Germinal center (tissue), 1 donor: ENCODE data around the gene TCP11L2.
"Not testable (repeated sequence)": the region's sequence is repeated elsewhere in the genome, so short reads cannot be mapped to it uniquely, and the experiment has no call there.

ENCODE experiments used
- DNase-seq: peaks from one replicate; pipeline ENCODE4 v3.0.0; 2012; ENCODE audit warnings: mixed read lengths, low spot score

The TCP11L2 gene

DNA sequence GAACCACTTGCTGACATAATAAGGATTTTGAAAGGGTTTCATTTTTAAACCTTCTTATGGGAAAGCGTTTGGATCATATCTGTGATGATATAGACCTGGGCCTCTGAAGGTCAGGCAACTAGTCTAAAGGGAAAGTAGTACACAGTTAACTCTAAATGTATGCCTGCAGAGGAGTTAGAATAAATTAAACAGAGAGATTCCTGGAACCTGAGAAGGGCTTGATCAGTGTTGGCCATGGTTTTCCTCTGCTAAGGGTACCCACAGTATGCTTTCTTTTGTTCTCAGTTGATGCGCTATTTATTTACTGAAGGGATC is 40.6 kb downstream of the TCP11L2 start:
- DNase-seq, result no peak

DNA sequence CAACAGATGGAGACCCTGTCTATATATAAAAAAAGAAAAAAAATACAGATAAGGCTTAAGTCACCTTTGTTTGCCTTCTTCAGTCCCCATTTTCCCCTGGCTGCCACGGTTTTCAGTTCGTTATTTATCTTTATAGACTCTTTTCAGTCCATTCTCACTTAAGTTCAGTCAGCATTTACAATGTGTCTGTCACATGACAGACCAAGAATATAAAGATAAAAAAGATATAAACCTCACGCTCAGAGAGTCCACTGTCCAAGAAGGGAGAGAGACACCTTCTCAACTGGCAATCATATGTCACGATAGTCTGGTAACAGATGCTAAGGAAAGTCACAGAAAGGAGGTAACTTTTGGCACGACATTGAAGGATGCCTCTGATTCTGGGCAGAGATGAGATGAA is 41.6 kb downstream of the TCP11L2 start:
- no peak for DNase-seq

DNA sequence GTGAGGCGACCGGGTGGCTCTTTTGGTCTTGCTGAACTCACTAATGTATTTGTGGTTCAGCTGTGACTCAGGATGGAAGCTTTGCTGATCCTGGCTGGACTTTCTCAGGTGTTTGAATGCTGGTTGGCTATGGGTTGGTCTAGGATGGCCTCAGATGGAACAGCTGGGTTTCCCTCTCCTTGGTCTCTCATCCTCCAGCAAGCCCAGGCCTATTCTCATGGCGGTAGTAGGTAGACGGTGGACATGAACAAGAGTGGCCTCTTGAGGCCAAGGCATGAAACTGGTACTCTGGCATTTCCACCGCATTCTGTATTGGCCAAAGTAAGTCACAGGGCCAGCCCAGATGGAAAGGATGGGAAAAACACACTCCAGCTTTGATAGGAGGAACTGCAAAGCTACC is 43.2 kb downstream of the TCP11L2 start:
- DNase-seq, result no peak

DNA sequence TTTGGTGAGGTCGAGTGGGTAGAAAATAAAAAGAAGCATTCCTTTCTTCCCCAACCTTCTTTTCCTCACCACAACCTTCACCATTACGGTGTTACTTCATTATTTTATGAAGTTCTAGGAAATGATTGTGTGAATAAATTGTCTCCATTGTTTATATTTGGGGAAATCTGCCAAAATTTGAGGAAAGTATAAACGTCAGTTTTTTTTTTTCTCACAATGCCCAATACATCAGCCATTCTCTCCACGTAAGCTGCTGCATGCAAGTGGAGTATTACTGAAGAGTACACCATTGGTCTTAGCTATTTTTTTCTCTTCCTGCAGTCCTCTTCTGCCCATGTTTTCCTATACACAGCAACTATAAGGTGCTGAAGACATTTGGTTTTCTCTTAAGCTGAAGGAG is 45.9 kb downstream of the TCP11L2 start:
- DNase-seq, result no peak

DNA sequence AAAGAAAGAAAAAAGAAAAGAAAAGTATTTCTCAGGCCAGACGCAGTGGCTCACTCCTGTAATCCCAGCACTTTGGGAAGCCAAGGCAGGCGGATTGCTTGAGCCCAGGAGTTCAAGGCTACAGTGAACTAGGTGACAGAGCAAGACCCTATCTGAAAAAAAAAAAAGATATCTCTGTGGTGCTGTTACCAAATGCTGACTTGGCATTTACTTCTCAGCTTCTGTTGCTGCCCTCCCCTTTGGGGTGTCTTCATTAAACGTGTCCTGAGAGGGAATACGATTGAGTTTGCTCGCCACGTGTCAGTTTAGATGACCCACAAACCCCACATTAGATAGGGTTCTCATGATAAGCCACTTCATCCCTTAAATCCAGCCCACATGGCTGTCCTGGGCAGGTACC is 50.6 kb downstream of the TCP11L2 start:
- DNase-seq, result no peak

DNA sequence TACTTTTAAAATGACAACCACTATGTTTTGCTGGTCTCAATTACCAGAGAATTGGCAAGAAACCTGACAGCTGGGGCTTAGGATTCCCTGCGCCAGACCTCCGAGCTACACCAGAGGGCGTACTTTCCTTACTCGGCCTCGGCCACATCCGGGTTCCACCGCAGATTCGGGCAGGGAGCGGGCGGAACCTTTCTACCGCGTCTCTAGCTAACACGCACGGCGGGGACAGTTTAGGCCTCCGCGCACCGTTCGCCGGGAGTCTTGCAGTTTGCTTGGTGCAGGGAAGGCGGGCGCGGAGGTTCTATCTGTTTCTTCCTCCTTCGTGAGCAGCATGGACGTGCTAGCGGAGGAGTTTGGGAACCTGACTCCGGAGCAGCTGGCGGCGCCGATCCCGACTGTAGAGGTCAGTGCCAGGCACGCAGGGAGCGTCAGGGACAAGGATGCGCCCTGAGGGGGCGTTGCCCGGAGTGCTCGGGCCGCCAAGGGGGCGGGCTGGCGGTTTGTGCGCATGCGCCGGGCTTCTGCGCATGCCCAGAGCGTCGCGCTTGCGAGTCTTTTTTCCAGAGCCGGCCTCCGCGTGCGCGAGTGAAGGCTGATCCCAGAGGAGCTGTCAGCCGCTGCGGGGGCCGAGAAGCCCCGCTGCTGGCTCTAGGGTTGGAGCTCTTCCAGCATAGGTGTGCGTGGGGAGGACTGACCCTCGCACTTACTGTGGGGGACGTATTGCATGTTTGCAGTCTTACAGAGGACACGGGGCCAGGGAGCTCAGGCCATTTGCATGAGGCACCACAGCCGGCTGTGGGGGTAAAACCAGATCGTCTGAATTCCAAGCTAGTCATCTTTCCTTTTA is 55.2 kb downstream of the TCP11L2 start, which contains the start of gene POLR3B:
Gene POLR3B, plus strand, starts transcription at position 200 of the 847 bp plus-strand sequence. Its CDS starts 132 bp downstream, at position 332.
- DNase-seq, result peak; percentile 95

DNA sequence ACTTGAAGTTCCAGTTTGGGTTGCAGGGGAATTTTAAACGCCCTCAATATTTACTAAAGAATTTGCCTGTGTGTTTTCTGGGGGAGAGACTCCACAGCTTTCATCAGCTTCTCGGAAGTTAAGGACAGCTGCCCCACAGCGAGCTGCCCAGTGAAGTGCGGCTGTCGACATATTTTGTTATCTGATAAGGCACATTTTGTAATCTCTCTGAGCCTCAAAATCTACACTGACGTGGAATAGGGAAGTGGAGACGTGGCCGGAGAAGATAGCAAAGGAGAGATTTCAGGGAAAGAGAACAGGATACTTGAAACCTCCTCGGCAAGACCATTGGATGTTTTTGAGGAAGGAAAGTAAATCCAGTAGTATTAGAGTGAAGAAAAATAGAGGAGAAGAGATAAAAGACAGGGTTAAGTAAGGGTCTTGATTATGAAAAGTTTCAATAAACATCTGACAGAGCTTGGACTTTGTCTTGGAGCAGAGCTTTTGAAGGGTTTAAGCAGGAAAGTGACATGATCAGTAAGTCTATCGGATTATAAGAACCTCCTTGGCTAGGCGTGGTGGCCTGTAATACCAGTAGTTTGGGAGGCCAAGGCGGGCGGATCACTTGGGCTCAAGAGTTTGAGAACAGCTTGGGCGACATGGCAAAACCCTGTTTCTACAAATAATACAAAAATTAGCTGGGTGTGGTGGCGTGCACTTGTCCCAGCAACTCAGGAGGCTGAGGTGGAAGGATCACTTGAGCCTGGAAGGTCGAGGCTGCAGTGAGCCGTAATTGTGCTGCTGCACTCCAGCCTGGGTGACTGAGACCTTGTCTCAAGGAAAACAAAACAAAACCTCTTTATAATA is 56.1 kb downstream of the TCP11L2 start:
- DNase-seq, result no peak

DNA sequence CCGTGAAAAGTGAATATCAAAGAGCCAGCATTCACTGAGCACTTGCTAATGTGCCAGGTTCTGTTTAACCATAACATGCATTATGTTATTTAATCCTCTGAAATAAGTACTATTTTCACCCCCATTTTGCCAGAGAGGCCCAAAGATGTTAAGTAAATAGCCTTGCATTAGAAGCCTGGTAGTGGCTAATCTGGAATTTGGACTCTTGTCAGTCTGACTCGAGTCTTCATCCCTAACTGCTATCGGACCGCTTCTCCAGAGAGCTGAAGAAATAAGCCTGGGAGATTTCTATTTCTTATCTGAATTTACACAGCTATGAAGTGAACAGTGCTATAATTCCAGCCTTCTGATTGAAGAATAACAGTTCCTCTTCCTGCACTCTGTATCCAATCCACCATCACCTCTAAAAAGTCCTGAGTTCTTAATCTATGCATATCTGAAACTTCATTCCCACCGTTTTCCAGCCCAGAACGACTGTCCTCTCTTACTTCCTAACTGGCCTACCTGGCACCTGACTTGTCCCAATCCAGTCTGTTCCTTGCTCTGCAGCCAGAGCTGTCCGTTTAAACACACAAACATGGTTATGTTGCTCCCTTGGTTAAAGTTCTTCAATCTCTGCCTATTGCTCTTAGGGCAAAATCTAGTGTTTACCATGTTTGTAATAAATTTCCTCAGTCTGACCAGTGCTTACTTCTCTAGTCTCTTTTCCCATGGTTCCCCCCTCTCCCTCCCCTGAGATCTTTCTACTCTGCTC is 57.3 kb downstream of the TCP11L2 start:
- no peak for DNase-seq

DNA sequence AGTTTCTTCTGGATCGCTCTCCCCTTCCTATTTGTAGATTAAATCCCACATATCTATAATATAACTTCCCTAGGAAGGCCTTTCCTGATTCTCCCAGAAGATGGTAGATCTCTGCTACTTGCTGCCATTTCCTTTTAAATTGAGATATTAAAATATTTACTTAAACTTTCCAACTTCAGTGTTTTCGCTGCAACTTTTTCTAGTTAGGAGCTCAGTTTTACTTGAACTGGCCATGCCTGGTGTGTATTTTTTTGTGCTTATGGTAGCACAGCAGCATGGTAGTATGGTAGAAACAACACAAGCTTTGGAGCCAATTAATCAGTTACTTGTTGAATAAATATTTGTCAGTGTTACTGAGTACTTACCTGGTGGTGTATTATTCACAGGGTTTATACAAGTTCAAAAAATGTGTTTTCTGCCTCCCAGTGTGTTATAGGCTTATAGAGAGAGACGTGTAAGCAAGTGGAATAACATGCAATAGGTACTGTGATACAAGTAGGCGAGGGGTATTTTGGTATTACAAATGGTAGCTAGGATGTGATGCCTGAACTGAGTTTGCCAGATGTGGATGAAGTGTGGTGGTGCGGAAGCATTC is 58.0 kb downstream of the TCP11L2 start:
- no peak for DNase-seq

DNA sequence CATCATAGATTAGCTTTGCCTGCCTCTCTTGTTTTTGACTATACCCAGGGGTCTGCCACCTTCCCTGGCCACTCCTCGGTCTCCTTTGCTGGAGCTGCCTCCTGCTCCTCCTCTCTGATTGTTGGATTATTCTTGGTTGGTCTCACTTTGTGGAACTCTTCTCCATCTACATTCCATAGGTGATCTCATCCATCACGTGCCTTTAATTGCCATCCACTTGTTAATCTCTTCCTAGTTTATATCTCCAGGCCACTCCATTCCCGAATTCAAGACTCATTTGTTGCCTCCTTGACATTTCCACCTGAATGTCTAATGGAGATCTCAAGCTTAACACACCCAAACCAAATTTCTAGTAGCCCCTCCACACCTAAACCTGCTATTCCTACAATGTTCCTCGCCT is 60.4 kb downstream of the TCP11L2 start:
- no peak for DNase-seq

DNA sequence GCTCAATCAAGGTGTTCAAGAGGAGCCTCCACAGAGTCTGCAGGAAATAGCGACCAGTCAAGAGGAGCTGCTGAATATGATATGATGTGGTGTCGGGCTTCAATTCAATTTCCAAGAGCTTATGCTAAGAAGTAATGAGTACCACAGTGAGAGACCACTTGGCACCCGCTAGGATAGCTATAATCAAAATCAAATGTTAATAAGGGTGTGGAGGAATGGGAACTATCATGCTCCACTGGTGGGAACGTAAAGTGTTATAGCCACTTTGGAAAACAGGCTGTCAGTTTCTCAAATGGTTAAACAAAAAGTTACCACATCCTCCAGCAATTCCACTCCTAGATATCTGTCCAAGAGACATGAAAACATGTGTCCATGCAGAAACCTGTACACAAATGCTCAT is 61.7 kb downstream of the TCP11L2 start:
- no peak for DNase-seq

DNA sequence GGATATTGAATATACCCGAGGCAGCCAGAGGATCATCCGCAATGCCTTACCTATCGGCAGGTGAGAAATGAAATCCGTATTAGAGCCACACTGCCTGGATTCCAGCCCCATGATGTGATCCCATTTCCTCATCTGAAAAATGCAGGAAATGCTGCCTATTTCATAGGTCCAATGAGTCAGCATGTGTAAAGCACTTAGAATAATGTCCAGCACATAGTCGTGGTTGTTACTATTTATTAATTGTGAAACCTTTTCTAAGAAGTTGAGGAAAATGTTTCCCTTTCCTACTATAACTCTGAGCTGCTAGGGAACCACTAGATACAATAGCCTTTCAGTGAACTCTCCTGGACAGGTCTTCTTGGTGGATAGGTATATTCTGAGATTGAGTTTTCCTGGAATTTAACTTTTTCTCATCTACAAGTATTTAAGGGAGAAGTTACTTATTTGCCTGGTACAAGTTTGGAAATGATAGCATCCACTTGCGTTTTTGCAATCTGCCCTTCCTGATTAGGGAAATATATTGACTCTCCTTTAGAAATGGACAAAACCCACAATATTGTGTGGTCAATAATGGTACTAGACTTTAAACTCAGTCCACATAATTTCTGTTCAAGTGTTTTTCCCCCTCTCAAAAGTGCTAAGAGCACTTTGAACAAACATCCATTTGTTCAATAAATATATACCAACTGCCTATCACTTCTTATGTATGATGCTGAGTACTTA is 67.3 kb downstream of the TCP11L2 start:
- DNase-seq, result no peak

DNA sequence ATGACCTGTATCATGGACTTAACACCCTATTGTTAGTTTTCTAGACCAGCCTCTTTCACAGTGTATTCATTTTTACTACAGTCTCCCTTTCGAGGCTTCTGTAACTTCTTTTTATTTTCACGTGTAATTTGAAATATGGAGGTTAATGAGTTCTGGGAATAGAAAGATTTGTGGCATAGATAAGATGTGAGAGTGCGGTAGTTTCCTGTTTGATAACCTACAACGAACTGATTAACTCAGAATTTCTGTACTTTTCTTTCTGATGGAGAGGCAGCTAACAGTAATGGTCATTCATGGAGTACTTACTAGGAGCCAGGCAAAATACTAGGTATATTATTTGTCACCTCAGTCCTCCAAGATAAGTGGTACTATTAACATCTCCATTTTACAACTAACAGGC is 76.3 kb downstream of the TCP11L2 start:
- DNase-seq, result no peak

DNA sequence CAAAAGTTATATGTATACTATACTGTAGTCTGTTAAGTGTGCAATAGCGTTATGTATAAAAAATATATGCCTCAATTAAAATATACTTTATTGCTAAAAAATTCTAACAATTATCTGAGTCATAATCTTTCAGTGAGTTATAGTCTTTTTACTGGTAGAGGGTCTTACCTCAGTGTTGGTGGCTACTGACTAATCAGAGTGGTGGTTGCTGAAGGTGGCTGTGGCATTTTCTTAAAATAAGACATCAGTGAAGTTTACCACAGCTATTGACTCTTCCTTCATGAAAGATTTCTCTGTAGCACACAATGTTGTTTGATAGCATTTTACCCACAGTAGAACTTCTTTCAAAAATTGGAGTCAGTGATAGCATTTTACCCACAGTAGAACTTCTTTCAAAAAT is 78.4 kb downstream of the TCP11L2 start:
- no peak for DNase-seq

DNA sequence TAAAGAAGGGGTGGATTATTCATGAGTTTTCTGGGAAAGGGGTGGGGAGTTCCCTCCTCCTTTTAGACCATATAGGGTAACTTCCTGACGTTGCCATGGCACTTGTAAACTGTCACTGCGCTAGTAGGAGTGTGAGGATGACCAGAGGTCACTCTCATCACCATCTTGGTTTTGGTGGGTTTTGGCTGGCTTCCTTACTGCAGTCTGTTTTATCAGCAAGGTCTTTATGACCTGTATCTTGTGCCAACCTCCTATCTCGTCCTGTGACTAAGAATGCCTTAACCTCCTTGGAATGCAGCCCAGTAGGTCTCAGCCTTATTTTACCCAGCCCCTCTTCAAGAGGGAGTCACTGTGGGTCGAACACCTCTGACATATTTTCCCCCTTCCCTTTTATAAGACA is 79.3 kb downstream of the TCP11L2 start:
- not testable (repeated sequence) for DNase-seq

DNA sequence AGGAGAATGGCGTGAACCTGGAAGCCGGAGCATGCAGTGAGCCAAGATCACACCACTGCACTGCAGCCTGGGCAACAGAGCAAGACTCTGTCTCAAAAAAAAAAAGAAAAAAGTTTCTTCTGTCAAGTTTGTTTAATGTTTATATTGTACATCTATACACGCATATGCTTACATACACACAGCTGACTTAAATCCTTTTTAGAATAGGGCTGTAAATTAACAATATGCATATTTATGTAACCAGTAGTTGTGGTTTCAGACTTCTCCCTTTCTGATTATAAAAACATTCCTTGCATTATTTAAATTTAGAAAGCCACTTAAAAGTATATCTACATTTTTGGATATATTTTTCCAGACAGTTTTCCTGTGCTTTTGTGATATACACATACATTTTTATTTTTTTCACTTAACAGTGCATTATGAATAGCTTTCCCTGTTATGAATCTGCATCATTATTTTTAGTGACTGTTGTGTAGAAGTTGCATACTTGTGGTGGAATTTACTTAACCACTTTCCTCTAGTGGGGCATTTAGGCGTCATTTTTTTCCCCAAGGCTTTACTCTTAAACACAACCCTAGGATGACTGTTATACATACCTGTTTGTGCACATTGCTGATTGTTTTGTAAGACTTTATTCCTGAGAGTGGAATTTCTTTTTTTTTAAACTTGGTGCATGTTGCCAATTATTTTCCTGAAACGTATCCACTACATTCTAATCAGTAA is 84.4 kb downstream of the TCP11L2 start:
- DNase-seq, result no peak

DNA sequence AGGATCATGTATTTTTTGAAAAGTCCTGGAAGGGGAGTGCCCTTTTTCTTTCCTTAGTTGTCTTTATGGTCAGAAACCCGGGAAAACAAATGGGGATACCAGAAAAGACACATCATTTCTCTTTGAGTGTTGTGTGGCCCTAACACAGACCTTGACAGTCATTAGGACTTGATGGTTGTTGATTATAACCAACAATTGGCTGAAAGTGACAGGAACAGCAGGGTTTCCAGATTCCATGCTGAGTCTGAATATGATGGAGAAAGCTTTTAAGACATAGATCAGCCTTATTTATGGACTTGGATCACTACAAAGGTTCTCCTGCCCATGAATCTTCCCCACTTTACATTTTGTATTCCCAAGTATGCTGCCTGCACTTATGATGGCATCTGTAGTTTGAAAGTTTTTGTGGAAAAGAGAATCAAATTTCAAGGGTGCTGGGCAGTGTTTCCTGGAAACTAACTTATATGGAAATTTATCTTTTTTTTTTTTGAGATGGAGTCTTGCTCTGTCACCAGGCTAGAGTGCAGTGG is 85.4 kb downstream of the TCP11L2 start:
- DNase-seq, result no peak

DNA sequence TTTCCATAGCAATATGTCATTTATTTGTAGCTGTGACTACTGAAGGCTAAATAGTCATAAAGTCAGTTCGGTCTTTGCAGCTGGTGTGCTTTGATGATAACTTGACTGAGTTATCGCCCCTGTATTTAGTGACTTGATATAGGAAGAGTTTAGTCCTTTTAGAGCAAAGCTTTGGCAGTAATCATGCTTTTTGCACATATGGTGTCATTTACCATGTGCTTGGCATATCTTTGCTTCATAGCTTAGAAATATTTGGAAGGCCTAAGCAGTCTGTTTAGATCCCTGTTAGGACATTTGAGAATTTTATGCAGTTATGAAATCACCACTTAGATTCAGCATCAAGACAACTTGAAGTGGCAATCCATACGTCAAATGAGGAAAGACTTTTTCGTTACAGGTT is 86.6 kb downstream of the TCP11L2 start:
- no peak for DNase-seq

DNA sequence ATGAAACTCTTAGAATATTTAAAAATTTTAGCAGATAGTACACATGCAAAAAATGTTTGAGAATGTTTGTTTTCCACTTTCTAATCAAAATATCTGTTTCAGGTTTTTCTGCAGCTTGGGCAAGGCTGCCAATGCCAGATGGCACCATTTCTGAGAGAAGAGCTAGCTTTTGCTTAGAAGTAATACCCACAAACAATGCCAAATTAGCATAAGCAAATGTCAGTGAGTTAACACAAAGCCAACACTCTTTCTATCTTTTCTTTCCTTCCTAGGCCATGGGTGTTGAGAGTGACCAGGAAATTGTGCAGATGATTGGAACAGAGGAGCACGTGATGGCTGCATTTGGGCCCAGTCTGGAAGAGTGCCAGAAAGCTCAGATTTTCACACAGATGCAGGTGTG is 90.2 kb downstream of the TCP11L2 start:
- no peak for DNase-seq
